HG02623 (cell line): ENCODE measurements around the gene HHATL.

Source experiments
- ATAC-seq: cut with Tn5 transposase; IDR thresholded peaks from one replicate; pipeline ENCODE4 v1.9.1; 2021; ENCODE audit warnings: moderate library complexity; ENCODE audit not compliant: unreplicated experiment

Gene HHATL

DNA sequence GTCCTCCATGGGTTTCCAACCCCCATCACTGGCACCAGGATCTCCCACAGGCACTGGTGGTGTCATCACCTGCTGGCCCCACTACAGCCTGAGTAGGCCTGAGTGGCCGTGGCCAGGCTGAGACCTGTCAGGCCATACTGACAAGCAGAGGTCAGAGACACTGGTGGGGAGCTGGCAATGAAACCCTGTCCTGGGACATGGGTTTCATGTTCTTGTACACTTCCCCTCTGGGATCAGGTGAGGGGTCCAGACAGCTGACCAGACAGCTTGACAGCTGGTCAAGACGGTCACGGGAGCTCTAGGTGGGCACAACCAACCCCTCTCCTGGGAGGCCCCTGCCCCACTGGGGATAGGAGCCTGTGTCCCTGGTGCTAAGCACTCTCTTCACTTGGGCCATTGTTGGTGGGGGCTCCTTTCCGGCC is 36.0 kb downstream of the HHATL start:
- no peak for ATAC-seq

DNA sequence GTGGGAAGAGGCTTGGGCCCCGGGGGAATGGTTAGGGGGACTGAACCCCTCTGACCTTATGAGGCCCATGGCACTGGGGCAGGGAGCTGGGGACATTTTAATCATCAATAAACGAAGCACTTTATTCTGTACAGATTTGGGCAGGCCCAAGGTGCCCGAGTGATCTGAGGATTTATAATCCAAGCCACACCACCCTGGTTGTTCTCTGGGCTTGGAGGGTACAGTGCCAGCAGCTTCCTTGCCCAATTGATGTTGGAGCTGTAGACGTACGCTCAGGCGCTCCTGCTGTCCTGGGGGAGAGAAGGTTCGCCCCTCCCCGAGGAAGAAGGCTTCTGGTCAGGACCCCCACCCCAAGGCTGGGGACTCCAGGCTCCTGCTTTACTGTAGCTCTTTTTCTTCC is 36.6 kb downstream of the HHATL start:
- ATAC-seq: no peak

DNA sequence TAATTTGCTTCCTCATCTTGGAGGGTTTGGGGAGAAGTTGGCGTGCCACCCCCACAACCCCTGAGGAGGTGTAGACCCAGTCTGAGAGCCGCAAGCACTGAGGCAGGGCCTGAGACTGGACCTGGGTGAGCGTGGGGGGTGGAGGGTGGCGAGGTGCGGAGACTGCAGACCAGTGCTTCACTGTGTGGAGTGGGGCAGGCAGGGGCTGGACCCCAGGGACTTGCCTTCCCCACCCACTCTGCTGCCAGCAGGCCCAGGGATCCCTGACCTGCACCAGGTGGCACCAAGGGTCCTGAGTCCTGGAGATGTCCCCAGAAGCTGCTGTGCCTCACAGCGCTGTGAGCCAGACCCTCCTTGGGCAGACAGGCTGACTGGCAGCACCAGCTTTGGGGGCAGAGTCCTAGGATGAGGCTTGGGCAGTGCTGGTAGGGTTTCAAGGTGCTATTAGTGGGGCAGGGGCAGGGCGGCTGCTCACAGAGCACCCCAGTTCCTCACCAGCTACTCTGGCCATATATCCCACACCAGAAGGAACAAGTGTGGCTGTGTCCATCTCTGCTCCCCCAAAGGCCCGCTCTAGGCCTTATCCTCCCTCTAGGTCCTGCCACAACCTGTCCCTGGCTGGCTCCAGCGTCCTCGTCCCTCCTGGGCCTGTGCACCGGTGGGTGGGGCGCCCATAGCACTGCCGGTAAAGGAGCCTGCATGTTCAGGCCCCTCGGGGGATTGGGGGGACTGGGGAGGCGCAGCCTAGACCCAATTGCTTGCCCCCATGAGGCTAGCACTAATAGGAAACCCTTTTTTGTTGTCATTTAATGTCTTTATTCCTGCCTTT is 37.3 kb downstream of the HHATL start:
- no peak for ATAC-seq

DNA sequence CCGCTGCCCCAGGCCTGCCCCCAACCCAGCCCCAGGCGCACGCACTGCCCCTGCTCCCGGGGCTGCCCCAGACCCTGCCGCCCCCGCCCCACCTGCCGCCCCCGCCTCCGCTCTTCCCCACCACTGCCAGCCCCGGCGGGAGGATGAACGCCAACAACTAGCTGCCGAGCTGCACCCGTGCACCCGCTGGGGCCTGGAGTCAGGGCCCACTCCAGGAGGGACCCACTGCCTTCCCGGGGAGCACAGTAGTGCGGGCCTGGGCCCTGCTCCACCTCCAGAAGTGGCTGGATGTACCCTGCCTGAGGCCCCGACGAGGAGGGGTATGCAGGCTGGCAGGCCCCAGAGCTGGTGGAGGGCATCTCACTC is 38.2 kb downstream of the HHATL start:
- ATAC-seq: no peak

DNA sequence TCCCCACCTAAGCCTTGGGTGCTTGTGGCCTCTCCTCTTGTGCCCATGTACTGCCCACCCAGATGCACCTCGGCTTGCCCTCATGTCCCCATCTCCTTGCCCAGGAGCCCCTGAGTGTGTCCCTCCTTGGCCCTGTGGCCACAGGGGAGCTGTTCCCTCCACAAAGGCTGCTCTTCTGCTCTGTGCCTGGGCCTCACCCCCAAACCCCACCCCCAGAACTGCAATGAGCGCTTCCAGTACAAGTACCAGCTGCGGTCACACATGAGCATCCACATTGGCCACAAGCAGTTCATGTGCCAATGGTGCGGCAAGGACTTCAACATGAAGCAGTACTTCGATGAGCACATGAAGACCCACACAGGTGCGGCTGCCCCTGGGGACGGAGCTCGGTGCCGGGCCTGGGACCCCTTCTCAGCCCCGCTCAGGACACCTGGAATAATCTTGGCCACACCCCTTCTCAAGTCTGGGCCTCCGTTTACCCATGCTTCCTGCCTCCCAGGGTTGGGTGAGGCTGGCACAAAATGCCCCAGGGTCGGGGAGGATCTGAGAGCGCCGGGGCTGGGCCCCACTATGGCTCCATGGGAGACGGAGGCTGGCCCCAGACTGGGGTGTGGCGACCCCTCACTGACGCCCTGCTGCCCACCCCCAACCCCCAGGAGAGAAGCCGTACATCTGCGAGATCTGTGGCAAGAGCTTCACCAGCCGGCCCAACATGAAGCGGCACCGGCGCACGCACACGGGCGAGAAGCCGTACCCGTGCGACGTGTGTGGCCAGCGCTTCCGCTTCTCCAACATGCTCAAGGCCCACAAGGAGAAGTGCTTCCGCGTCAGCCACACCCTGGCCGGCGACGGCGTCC is 38.8 kb downstream of the HHATL start:
- ATAC-seq: no peak

- no peak for ATAC-seq
Measured at GRCh38 chr3:42662813-42663535, 39.6 kb downstream of the HHATL start.

GRCh38 chr3:42662037-42662812 is 40.4 kb downstream of the HHATL start:
- ATAC-seq: no peak

GRCh38 chr3:42661593-42662022 is 41.0 kb downstream of the HHATL start:
- ATAC-seq: no peak

DNA sequence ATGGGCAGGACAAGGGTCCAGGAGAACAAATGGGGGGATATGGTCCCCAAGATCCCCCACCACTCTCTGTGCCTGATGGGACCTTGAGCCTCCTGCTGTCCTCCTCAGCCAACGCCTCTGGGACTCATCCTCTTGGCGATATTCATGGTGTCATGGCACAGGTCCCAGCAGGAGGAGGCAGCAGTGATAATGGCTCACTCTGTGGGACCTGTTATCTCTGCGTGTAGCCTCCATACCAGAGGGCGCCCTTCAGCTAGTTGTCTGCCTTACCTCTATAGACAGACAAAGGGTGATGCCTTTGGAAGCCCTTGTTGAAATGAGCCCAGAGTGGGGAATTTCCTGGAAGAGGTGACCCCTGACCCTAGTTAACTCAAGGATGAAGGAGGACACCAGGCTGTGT is 41.7 kb downstream of the HHATL start:
- ATAC-seq: no peak

DNA sequence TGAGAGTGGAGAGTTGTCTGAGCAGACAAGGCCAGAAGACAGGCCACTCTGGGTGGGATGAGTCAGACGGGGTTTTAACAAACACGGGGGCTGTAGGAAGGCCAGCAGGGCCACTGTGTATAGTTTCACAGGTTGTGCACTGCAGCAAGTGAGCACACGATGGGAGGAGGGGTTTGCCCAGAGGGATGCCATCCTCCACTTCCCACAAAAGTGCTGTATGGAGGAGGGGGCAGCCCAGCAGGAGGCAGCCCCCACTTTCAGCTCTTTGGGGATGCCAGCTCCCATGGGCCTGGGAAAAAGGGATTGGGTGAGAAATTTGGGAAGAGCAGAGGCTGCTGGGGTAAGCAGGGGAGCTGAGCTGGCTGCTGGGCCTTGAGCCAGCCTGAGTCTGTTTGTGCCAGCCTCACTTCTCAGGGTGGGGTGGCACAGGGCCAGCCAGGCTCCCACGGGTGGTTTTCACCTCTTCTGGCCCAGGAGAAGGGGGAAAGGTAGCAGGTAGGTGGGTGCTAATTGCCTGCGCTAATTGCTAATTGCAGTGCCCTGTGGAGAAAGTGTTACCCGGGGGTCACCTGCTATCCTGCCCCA is 42.4 kb downstream of the HHATL start:
- no peak for ATAC-seq

DNA sequence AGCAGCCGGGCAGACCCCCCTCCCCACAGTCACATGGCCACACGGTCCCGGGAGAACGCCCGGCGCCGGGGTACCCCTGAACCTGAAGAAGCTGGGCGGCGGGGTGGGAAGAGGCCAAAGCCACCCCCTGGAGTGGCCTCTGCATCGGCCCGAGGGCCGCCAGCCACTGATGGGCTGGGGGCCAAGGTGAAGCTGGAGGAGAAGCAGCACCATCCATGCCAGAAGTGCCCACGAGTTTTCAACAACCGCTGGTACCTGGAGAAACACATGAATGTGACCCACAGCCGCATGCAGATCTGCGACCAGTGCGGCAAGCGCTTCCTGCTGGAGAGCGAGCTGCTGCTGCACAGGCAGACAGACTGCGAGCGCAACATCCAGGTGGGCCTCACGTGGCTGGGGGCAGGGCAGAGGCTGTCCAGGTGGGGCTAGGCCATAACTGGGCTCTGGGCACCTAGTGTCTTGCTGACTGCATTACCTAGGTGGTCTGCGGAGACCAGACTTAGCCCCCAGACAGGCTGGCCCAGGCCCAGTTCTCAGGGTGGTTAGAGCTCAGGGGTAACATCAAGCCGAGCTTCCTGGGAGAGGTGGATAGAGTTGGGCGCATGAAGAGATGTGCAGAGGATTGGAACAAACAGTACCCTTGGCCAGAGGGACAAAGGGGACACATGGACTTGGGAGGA is 43.0 kb downstream of the HHATL start:
- no peak for ATAC-seq

DNA sequence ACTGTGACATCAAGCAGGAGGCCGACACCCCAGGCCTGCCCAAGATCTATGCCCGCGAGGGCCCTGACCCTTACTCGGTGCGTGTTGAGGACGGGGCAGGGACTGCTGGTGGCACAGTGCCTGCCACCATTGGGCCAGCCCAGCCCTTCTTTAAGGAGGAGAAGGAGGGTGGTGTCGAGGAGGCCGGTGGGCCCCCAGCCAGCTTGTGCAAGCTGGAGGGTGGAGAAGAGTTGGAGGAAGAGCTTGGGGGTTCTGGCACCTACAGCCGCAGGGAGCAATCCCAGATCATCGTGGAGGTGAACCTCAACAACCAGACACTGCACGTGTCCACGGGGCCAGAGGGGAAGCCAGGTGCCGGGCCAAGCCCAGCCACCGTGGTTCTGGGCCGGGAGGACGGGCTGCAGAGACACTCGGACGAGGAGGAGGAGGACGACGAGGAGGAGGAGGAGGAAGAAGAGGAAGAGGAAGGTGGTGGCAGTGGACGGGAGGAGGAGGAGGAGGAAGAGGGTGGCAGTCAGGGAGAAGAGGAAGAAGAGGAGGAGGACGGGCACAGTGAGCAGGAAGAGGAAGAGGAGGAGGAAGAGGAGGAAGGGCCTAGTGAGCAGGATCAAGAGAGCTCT is 43.7 kb downstream of the HHATL start:
- ATAC-seq: no peak

DNA sequence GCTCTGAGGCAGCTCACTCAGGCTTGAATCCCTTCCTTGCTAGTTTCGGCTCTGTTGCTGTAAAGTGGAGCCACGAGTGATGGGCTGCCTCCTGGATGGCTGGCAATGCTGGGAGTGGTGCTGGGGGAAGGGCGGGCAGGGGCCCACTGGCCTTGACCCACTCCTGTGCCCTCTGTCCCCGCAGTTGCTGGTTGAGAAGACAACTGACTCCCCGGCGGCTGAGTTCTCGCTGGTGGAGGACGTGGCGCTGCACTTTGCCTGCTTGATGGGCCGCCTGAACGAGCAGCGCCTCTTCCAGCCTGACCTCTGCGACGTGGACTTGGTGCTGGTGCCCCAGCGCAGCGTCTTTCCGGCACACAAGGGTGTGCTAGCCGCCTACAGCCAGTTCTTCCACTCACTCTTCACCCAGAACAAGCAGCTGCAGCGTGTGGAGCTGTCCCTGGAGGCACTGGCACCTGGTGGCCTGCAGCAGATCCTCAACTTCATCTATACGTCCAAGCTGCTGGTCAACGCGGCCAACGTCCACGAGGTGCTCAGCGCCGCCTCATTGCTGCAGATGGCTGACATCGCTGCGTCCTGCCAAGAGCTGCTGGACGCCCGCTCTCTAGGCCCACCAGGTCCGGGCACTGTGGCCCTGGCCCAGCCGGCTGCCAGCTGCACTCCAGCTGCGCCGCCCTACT is 44.4 kb downstream of the HHATL start:
- no peak for ATAC-seq

DNA sequence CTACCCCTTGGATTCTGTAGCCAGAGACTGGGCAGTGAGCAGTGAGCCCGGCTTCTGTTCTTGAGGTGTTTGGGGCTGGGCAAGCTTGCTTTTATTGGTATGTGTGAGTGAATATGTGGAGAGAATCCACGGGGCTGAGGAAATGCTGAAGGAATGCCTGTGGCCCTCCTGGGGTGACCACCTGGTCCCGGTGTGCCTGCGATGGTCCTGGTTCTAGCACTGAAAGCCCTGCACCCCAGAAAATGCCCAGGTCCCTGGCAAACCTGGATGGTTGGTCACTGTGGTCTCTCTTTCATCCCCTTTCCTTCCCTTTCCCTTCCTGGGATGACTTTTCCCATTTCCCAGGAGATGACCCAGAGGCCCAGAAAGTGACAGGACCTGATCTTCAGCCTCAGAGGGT is 44.9 kb downstream of the HHATL start:
- ATAC-seq: no peak

GRCh38 chr3:42656680-42657610 is 45.7 kb downstream of the HHATL start:
- no peak for ATAC-seq

GRCh38 chr3:42655980-42656679 is 46.5 kb downstream of the HHATL start:
- no peak for ATAC-seq

GRCh38 chr3:42655331-42655888 is 47.2 kb downstream of the HHATL start:
- ATAC-seq: no peak
